COR-L47 (cell line): ENCODE measurements around the gene POLR3GL.

ENCODE experiments used
- DNase-seq: peaks from one replicate; lab custom pipeline; 2025; lab: John Stamatoyannopoulos, UW

Gene POLR3GL

DNA sequence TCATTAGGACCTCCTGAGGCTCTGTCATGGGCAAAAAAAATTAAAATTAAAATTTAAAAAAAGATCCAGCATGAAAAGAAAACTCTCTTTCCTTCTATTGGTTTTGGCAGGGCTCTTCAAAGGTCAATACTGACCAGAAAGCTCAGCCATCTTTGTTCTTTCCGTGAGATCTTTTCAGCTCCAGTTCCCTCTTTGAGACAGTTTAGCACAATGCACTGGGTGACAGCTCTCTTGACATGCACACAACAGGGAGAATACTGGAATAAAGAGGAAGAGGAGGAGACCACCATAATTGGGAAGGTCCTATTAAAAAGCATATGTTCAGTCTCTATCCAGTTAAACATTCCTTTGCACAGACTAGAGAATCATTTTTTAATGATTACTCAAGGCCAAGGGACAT, 13.0 kb upstream of the POLR3GL start:
- no peak for DNase-seq

DNA sequence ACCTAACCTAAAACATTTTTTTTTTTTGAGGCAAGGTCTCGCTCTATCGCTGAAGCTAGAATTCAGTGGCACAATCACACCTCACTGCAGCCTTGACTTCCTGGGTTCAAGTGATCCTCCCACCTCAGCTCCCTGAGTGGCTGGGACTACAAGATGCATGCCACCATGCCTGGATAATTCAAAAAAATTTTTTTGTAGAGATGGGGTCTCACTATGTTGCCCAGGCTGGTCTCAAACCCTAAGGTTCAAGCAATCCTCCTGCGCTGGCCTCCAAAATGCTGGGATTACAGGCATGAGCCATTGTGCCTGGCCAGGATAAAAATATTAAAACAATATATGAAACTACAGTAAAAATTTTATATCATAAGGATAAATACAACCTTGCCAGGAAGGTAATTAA, 11.6 kb upstream of the POLR3GL start:
- DNase-seq = no peak

DNA sequence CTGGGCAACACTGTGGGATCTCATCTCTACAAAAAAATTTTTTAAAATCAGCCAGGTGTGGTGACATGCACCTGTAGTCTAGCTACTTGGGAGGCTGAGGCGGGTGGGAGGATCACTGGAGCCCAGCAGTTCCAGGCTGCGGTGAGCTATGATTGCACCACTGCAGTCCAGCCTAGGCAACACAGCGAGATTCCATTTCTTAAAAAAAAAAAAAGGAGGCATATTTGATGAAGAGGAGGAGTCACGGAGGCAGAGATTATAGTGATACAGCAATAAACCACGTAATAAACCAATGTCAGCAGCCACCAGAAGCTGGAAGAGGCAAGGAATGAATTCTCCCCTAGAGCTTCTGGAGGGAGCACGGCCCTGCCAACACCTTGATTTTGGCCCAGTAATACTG, 10.6 kb upstream of the POLR3GL start:
- no peak for DNase-seq

DNA sequence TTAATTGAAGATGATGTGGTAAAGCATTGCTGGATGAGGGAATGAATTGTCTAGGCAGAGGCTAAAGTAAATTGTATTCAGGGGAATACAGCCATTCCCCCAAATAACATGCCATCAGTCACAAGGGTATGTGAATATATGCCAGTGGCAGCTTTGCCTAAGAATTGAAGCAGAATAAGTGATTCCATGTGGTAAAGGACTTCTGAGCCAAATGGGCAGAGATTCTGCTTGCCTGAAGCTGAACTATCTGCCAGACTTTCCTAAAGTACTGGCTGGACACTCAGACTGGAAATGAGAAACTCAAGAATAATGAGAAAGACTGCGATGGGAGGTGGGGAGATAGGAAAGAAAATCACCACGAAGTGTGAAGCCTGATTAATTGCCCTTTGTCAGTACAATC, 9.1 kb upstream of the POLR3GL start:
- DNase-seq = no peak

DNA sequence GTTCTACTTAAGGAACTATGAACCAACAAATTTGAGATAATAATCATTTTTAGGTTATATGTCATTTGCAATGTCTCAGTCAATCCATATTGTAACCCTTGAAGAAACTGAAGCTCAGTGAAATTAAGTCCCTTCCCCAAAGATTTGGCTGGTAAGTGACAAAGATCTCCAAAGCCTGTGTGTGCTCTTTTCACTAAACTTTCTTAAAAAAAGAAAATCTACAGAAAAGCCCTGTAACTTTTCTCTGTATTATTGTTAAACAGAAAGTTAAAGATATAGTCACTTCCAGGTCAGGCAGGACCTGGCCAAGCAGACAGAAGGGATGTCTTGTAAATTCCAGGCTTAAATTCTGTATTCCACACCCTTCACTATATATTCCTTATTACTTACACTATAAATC, 8.1 kb upstream of the POLR3GL start:
- DNase-seq = no peak

DNA sequence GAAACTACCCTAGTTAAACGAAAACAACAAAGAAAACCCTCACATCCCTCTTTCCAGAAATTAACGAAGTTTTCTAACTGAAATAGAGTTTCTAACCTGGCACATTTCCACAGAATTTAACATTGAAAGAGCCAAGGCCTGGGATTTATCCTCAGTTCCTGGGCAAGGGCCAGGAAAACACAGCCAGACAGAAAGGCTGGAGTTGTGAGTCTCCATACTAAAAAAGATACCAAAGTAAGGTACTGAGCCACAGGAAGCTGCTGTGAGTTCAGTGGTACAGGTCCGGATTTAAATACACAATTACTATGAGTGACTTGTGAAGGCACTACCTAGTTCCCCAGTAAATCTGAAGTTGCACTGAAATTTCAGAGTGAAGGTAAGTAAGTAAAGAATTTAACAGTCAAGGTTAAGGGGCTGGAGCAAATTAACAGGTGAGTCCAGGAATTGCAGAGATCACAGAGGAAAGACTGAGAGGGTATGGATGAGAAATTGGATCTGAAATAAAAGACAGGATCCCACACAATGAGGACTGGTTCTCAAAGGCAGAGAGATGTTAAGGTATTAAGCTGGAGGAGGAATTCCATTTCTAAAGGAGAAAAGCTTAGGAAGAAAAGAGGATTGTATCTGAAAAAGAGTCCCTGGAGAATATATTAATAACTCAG, 7.6 kb upstream of the POLR3GL start:
- DNase-seq = no peak

DNA sequence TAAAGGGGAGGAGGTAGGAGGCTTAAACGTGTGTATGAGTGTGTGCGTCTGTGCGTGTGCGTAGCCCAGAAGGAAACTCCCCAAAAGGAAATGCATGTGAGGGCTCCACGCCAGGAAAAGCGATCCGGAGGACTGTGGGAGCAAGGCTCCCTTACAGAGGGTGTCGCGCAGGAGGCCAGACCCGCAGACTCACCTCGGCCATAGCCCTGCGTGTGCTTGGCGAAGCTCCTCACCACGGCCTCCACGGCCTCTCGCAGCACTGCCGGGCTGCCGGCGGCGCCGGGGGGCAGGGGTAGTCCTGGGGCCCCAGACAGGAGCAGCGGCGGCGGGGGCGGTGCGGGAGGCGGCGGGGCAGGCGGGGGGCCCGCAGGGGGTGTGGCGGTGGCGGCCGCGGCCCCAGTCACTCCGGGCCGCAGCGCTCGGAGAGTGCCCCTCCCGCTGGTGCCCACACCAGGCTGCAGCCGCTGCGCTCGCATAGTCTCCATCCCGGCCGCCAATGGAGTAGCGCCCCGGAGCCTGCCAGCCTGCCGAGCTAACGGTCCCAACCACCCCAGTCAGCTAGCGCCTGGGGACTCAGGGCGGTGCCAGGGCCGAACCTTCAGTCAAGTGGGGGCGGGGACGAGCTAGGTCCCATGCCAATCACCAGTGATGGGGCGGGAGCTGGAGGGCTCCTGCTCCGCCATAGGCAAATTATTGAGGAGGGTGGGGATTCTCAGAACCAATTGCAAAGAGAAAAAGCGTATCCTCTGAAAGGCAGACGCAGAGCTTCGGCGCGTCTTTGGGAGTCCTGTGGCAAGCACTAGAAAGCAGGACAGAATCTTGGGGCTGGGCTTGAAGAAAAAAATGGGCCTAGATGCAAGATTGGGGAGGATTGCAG, 6.8 kb upstream of the POLR3GL start, which contains the start of gene LIX1L:
Gene LIX1L, minus strand, starts transcription at position 575 of the 877 bp plus-strand sequence. Its CDS starts 90 bp downstream, at position 485.
- peak; percentile 96 for DNase-seq

DNA sequence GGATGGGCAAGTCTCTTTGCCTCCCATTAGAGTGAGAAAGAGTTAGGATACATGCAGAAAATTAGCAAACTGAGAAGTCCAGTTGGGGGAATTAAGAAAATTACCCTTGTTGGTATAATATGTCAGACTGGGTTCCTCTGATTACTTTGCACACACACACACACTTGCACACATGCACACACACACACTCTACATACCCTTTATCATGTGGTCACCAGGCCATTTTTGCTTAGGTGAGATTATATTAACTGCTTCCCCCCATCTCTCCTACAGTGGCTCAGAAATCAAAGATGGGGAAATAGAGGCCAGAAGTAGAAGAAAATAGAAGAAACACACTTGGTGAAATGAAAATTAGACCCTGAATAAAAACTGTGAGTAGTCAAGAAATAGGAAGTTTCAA, 5.8 kb upstream of the POLR3GL start:
- DNase-seq = no peak

DNA sequence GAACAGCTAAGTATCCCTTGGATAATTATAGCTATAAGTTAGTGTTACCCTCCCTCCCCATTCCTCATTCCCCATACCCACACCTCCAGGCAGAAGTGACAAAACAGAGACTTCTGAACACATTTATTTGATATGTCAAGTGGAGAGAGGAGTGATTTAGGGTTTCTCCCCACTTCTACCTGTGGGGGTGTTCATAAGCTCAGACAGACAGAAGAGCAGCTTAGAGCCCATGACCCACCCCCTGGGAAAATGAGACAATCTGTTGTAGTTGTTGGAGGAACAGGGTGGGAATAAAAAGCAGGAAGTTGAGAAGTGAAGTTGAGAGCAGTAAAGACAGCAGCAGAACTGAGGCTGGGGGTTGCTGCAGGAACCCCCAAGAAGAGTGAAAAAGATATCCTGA, 5.2 kb upstream of the POLR3GL start:
- DNase-seq = no peak

DNA sequence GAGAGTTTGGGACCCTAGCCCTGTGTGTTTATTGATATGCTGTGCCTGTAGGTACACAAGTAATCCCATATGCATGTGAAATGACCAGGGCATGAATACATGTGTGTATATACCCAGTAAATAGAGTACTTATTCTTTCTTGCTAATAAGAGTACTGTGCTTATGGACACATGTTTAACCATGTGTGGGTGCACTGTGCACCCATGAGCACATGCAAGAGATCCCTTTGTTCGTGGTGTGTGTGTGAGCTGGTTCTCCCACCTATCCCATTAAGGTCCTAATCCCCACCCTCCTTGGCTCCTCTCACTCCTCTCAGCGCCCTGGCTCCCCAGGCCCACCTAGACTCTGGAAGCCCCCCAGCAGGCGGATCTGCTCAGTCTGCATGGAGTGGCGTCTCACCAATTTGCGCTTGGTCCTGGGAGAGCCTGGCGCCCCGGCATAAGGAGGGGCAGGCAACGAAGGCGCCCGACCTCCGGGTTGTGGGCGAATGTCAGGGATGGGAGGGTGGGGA, 4.5 kb upstream of the POLR3GL start:
- no peak for DNase-seq

DNA sequence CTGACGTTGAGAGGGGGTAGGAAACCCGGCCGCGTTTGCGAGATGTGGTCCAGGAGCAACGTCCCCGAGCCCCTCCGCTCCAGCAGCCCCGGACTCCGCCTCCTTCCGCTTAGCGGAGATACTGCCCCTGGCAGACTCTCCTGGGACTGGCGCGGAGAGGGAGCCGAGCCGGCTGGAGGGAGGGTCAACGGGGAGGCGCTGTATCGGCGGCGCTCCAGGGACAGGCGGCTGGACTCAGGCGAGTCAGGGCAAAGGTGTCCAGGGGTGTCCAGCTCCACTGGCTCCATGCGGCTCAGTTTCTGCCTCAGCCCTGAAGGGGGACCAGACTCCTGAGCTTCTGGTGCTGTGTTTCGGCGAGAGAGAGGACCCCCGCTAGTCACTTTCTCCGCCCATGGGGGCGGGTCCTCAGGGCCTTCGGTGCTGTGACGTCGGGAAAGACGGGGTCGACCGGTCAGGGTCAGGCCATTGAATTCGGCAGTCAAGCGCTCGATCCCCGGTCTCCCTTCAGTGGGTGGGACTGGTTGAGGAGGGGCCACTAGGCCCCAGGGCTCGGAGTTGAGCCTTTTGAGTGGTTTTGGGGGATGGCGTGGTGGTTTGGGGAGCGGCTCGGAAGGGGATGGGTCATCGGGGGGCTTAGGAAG, 3.9 kb upstream of the POLR3GL start:
- peak; percentile 60 for DNase-seq

DNA sequence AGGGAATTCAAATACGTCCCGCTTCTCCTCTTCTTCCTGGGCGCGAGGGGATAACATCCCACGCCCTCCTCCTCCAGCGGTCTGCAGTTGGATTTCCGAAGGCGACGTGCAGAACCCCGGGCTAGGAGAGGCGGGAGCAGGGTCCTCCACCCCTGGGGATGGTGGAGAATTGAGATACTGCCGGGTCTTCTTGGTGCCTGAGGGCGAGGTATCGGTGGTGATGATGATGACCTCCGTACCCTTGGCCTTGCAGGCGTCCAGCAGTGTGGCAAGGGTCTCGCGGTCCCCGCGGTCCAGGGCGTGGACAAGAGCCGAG, 3.4 kb upstream of the POLR3GL start:
- no peak for DNase-seq

DNA sequence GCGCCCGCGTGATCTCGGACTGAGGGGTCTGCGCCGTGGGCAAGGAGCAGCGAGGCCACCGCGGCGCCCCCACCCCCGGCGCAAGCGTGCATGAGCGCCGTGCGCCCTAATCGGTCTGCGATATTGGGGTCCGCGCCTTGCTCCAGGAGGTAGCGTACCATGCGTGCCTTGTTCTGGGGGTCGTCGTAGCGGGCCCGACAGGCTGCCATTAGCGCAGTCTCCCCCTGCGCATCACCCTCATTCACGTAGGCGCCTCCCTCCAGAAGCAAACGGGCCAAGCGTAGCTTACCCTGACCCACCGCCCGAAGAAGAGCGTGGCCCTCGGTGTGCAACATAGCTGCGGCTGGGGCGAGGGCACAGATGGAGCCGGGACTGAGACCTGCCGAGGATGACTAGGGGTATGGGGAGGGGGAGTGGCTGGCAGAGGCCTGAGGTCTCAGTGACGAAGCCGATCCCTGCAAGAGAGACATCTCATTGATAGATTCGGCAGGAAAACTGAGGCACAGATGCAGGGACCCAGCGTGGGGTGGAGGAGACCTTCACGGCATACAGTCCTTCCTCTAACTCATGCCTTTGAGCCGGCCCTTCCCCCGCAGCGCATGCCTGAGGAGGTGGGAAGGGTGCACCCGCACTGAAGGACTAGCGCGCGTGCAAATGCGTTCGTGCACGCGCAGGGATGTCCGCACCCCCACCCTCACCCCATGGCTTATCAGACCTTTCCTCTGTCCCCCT, 2.9 kb upstream of the POLR3GL start:
- DNase-seq = no peak

DNA sequence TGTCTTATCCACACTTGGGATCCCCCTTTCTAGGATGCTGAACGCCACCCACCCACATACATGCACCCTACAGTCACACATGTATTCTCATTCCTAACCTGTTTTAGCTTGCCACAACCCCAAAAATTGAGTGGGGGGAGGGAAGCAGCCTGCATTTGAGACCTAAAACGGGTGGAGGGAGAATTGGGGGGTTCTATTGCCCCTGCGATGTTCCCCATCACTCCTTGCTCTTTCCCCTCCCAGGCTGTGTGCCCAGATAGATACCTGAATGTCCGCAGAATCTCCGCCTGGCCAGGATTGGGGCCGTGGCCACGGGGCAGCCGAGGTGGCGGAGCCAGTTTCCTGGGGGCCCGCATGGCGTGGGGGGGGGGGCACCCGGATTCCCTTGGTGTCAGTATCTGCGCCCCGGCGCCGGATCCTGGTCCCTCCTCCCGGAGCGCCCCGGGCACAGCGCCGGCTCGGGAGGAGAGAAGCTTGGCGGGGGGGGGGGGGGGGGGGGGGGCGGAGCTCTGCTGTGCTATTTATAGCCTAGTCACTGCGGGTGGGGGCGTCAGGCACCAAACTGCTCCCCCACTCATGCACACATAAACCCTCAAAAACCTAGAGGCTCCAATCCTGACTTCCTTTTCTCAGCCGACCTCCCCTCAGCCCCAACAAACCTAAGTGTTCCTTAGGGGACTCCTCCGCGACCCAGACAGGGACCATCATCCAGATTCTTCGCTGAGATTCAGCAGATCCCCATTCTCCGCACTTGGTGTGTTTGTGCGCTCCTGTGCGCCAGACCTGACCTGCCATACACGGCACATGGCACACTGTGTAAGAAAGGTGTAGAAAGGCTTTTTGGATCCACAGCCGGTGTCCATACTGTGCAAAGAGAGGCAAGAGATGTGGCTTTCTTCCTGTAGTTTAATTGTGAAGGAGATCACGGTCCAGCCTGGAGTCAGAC, 2.1 kb upstream of the POLR3GL start:
- no peak for DNase-seq

DNA sequence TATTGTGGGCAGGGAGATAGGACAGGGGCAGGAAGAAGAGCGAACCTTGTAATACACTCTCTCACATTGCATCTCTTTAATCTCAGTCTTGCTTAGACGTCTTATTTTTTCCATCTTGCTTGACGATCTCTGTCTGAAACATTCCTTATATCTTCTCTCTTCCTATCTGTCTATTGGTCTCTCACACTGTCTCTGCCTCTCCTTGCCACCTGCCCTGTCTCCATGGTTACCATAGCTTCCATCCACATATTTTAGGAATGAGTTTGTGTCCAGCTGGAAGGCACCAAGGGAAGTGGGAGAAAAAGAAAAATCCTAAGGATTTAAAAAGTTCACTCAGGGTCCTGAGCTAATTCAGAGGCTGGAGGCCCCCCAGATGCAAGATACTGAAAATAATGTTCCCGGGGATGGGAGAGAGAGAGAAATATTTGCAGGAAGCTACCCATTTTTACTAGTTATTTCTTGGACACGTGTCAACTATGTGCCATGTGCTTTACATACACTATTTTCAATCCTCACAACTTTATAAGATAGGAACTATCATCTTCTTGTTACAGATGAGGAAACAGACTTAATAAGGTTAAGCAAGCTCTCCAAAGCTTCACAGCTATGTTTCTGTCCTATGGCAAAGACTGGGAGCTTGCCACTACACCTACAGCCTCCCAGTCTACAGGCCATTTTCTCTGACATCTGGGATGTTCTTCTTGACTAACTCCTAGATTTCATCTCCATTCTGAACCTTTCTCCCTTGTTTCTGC, 1.0 kb upstream of the POLR3GL start:
- no peak for DNase-seq

DNA sequence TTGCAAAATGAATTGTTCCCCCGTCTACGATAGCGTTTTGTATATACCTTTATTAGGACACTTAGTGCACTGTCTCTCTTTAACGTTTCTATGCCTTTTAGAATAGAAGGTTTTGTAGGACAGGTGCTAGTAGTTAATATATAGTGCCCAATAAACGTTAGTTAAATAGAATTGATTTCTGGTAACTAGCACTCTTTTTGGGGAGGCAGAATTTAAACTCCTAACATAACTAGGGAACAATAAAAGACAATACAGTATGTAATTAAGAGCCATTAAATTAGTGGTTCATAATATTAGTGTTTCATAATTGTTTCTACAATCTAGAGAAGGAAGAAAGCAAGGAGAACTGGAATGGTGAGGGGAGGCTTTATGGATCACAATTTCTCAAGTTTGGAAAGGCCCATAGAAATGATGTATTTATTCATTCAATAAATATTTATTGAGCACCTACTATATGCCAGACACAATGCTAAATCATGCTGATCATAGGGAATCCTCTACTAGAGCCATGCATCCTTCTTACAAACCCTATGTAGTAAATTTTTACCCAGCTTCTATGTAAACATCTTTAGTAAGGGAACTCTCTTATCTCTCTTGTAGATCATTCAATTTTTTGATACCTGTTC, 742 bp downstream of the POLR3GL start:
- no peak for DNase-seq

DNA sequence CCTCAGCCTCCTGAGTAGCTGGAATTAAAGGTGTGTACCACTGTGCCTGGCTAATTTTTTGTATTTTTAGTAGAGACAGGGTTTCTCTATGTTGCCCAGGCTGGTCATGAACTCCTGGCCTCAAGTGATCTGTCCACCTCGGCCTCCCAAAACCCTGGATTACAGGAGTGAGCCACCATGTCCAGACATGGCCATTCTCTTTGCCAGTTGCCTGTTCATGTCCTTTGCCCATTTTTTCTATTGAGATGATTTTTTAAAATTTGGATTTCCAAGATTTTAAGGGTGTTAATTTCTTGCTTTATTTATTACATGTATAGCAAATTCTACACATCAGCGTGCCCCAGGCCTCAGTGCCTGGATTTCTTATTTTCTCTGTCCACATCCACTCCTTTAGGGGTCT, 2.8 kb downstream of the POLR3GL start:
- no peak for DNase-seq

DNA sequence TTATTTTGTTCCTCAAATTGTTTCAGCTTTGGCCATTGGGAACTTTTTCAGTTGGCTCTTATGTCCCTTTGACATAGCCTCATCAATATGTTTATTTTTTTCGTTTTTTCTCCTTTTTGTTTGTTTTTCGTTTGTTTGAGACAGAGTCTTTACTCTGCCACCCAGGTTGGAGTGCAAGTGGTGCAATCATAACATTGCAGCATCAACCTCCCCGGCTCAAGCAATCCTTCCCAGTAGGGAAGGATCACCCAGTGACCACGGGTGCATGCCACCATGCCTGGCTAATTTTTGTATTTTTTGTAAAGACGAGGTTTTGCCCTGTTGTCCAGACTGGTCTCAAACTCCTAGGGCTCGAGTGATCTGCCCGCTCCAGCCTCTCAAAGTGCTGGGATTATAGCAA, 8.1 kb downstream of the POLR3GL start:
- DNase-seq = no peak

DNA sequence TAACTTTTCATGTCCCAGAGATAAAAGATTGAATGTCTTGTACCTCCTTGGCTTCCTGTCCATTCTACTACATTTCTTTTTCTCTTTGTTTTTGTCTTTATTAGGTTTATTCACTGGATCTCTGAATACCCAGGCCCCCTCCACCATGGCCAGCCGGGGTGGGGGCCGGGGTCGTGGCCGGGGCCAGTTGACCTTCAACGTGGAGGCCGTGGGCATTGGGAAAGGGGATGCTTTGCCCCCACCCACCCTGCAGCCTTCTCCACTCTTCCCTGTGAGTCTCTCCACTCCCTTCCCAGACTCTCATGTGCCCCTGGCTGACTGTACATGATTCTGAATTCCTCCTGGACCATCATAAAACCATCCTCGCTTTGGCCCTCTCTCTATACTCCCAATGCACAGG, 10.2 kb downstream of the POLR3GL start:
- DNase-seq = no peak

DNA sequence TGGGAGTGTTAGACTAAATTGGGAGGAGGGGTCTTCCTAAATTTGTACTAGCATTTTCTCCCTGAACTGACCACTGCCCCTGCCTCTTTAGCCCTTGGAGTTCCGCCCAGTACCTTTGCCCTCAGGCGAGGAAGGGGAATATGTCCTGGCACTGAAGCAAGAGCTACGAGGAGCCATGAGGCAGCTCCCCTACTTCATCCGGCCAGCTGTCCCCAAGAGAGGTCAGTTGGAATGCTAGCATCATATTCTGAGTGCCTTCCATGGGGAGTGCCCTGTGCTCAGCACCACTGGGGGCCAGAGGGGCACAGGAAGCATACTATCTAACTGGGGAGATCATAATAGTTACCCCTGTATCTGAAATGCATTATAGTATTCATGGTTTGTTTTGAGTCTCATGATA, 10.7 kb downstream of the POLR3GL start:
- DNase-seq = no peak
